ENCODE results near the gene GRIA4.

Gene GRIA4

DNA sequence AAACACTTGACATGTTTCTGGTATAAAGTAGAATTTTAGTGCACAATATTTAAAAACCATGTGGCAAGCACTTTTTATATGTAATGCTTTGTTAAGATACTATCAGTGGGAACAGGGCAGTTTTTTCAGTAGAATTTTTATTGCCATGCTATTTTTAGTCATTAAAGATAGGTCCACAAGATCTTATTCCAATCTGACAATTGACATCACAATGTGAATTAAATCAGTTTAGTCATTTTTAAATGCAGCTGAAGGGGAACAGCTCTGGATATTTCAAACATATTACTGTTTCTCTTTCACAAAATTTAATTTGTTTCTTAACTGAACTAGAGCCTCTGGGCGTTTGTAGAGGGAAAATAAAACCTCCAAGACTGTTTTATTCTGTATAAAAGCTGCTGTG, 218.0 kb downstream of the GRIA4 start:
- H3K4me2 ChIP-seq (ENCODE audit: low read length): no peak overlapping the region
- H2AFZ ChIP-seq (ENCODE audit: low read depth, low read length): no peak overlapping the region
- no peak overlapping the region for H3K9ac ChIP-seq (ENCODE audit: low read length)
- peaks cover 5% of the 10 kb centered on the region; the same call in 1 of the 2 replicates for H3K4me1 ChIP-seq (ENCODE audit: low read length)
- H3K4me3 ChIP-seq (ENCODE audit: low read length): no peak overlapping the region
- TF ChIP-seq, protein P1, sequence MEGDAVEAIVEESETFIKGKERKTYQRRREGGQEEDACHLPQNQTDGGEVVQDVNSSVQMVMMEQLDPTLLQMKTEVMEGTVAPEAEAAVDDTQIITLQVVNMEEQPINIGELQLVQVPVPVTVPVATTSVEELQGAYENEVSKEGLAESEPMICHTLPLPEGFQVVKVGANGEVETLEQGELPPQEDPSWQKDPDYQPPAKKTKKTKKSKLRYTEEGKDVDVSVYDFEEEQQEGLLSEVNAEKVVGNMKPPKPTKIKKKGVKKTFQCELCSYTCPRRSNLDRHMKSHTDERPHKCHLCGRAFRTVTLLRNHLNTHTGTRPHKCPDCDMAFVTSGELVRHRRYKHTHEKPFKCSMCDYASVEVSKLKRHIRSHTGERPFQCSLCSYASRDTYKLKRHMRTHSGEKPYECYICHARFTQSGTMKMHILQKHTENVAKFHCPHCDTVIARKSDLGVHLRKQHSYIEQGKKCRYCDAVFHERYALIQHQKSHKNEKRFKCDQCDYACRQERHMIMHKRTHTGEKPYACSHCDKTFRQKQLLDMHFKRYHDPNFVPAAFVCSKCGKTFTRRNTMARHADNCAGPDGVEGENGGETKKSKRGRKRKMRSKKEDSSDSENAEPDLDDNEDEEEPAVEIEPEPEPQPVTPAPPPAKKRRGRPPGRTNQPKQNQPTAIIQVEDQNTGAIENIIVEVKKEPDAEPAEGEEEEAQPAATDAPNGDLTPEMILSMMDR (IDR thresholded peaks at IDR 0.05; ENCODE audit: low read depth, low read length): no peak
- no peak for TF ChIP-seq EZH2phosphoT487 (IDR thresholded peaks at IDR 0.05; ENCODE audit: low read depth)
- no peaks in the 10 kb centered on the region for H4K20me1 ChIP-seq (ENCODE audit: insufficient read depth, low read length)
- no peak overlapping the region for H3K27ac ChIP-seq (ENCODE audit: low read length)
- no peaks in the 10 kb centered on the region for H3K36me3 ChIP-seq (replicated peaks; ENCODE audit: low read depth, low read length)
- no peaks in the 10 kb centered on the region for H3K79me2 ChIP-seq (ENCODE audit: low read length)
- H3K27me3 ChIP-seq (ENCODE audit: low read depth, low read length): no peaks in the 10 kb centered on the region
- no peaks in the 10 kb centered on the region for H3K9me3 ChIP-seq (ENCODE audit: insufficient read depth, low read length)

- Histone ChIP-seq H3K27me3 (ENCODE audit: low read depth, low read length) (no peaks in the 10 kb centered on the region), H3K27ac (ENCODE audit: low read length) (no peak overlapping the region), H4K20me1 (ENCODE audit: insufficient read depth, low read length) (no peaks in the 10 kb centered on the region), H2AFZ (ENCODE audit: low read depth, low read length) (no peak overlapping the region), H3K4me2 (ENCODE audit: low read length) (no peak overlapping the region), H3K79me2 (ENCODE audit: low read length) (no peaks in the 10 kb centered on the region), H3K9ac (ENCODE audit: low read length) (no peak overlapping the region), H3K36me3 (replicated peaks; ENCODE audit: low read depth, low read length) (no peaks in the 10 kb centered on the region), H3K4me3 (ENCODE audit: low read length) (no peak overlapping the region), H3K9me3 (ENCODE audit: insufficient read depth, low read length) (no peaks in the 10 kb centered on the region), H3K4me1 (ENCODE audit: low read length) (peaks cover 5% of the 10 kb centered on the region; the same call in 1 of the 2 replicates)
- TF ChIP-seq, protein P1 (IDR thresholded peaks at IDR 0.05; ENCODE audit: low read depth, low read length): no peak
- no peak for TF ChIP-seq EZH2phosphoT487 (IDR thresholded peaks at IDR 0.05; ENCODE audit: low read depth)
These were observed 219.2 kb downstream of the GRIA4 start for GRCh38 chr11:105829084-105829483.

DNA sequence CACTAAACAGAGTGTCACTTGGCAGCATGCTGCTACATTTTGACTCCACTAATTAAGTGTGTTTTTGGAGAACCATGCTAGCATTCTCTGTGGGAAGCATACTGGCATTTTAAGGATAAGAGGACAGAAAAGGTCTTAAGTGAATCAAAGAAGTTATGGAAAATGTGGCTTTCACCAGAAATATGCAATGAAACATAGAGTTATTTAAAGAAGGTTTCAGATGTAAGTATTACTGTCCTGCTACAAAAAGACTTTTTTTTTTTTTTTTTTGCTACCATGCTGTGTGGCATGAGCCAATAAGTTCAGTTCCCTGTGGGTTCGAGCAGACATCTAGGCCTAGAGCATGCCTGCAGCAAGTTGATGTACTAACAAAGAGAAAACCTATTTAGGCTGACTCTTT, 224.6 kb downstream of the GRIA4 start:
- no peaks in the 10 kb centered on the region for H3K36me3 ChIP-seq (replicated peaks; ENCODE audit: low read depth, low read length)
- no peaks in the 10 kb centered on the region for H3K27me3 ChIP-seq (ENCODE audit: low read depth, low read length)
- TF ChIP-seq, protein P1 (IDR thresholded peaks at IDR 0.05; ENCODE audit: low read depth, low read length): no peak
- TF ChIP-seq EZH2phosphoT487 (IDR thresholded peaks at IDR 0.05; ENCODE audit: low read depth): no peak
- H3K27ac ChIP-seq (ENCODE audit: low read length): no peak overlapping the region
- no peak overlapping the region for H3K9ac ChIP-seq (ENCODE audit: low read length)
- H4K20me1 ChIP-seq (ENCODE audit: insufficient read depth, low read length): no peaks in the 10 kb centered on the region
- no peaks in the 10 kb centered on the region for H3K79me2 ChIP-seq (ENCODE audit: low read length)
- no peak overlapping the region for H3K4me2 ChIP-seq (ENCODE audit: low read length)
- no peaks in the 10 kb centered on the region for H3K9me3 ChIP-seq (ENCODE audit: insufficient read depth, low read length)
- no peaks in the 10 kb centered on the region for H3K4me1 ChIP-seq (ENCODE audit: low read length)
- no peak overlapping the region for H2AFZ ChIP-seq (ENCODE audit: low read depth, low read length)
- no peak overlapping the region for H3K4me3 ChIP-seq (ENCODE audit: low read length)

DNA sequence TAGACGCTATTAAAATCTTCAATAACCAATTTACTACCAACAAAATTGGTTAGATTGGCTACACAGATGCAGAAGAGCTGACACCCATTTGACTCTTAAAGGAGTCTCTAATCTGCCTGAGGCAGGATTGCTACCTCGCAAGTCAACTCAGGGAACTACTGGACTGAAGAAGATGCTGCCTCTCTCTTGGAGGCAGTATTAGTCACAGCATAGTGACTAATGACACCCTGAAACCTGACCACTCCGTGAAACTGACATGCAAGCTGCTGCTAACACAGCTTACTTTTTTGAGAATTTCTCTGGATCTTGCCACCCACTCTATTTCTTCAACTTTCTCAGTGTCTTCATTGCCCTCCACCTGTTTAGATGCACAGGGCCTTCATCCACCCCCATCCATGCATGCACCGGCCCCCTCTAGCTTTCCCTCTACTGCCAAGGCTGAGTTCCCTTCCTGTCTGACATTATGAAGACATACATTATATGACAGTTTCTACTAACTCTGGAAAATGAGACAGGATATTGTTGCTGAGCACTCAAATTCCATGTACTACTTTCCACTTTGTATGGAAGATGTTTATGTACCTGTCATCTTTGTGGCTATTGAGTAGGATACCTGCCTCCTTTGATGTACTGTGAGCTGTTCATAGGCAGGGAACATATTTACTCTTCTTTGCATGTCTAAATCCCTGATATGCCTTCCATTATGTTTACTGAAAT, 229.0 kb downstream of the GRIA4 start:
- H3K9ac ChIP-seq (ENCODE audit: low read length): no peak overlapping the region
- no peak overlapping the region for H3K4me2 ChIP-seq (ENCODE audit: low read length)
- no peak overlapping the region for H2AFZ ChIP-seq (ENCODE audit: low read depth, low read length)

More for the DNA sequence above, 229.0 kb downstream of the GRIA4 start:
- TF ChIP-seq, protein P1 (IDR thresholded peaks at IDR 0.05; ENCODE audit: low read depth, low read length): no peak
- TF ChIP-seq EZH2phosphoT487 (IDR thresholded peaks at IDR 0.05; ENCODE audit: low read depth): no peak
- Histone ChIP-seq H3K27ac (ENCODE audit: low read length) (no peak overlapping the region), H3K27me3 (ENCODE audit: low read depth, low read length) (no peaks in the 10 kb centered on the region), H3K4me1 (ENCODE audit: low read length) (no peaks in the 10 kb centered on the region), H3K79me2 (ENCODE audit: low read length) (no peaks in the 10 kb centered on the region), H4K20me1 (ENCODE audit: insufficient read depth, low read length) (no peaks in the 10 kb centered on the region), H3K9me3 (ENCODE audit: insufficient read depth, low read length) (no peaks in the 10 kb centered on the region), H3K36me3 (replicated peaks; ENCODE audit: low read depth, low read length) (no peaks in the 10 kb centered on the region), H3K4me3 (ENCODE audit: low read length) (no peak overlapping the region)
